Calu3 (cell line): Measurements from ENCODE around the gene SRP68. TPM values are rescaled to one million over a fixed set of nuclear protein-coding genes. Genes with fewer than 3 reads are reported as not detected.

Experiments
- BruUV-seq: library from RNA; stranded (reverse); fragments of 400-500 nt; replicated peaks from 2 replicates; lab custom pipeline; 2021; lab: Mats Ljungman, UMichigan
- CTCF ChIA-PET: fragments of 300-600 bp; sonication (Branson Sonifier 250); formaldehyde crosslinking; loops from one replicate; lab custom pipeline; 2022; ENCODE audit warnings: antibody characterized with exemption; lab: Charles Lee
- DNase-seq: peaks from one replicate; pipeline ENCODE4 v3.0.0; 2022
- H3K27ac Mint-ChIP-seq: one replicate; pipeline ENCODE4 v1.8.0; 2022; ENCODE audit warnings: mixed read lengths; ENCODE audit not compliant: unreplicated experiment
- H3K27me3 Mint-ChIP-seq: one replicate; pipeline ENCODE4 v1.8.0; 2022; ENCODE audit warnings: mixed read lengths; ENCODE audit not compliant: unreplicated experiment
- H3K36me3 Mint-ChIP-seq: one replicate; pipeline ENCODE4 v1.8.0; 2022; ENCODE audit warnings: mild to moderate bottlenecking, moderate library complexity, mixed read lengths; ENCODE audit not compliant: insufficient read depth, unreplicated experiment
- H3K4me1 Mint-ChIP-seq: one replicate; pipeline ENCODE4 v1.8.0; 2022; ENCODE audit warnings: mild to moderate bottlenecking, low read depth, mixed read lengths; ENCODE audit not compliant: unreplicated experiment
- H3K4me3 Mint-ChIP-seq: one replicate; pipeline ENCODE4 v1.8.0; 2022; ENCODE audit warnings: mild to moderate bottlenecking, low read depth, moderate library complexity, mixed read lengths; ENCODE audit not compliant: unreplicated experiment
- H3K9me3 Mint-ChIP-seq: one replicate; pipeline ENCODE4 v1.8.0; 2022; ENCODE audit warnings: low read depth, mixed read lengths; ENCODE audit not compliant: unreplicated experiment
- intact Hi-C: fragments of 100-400 bp; cut with micrococcal nuclease; formaldehyde crosslinking; loops from one replicate; pipeline ENCODE4 v1.10.0; 2022; ENCODE audit not compliant: unreplicated experiment
- total RNA-seq: library from RNA; stranded (reverse); gene quantifications from 2 replicates; pipeline ENCODE4 v1.2.3, GENCODE V29; 2022
- TF ChIP-seq, protein P1 (sequence below): fragments of 200-600 bp; IDR thresholded peaks from one replicate; pipeline ENCODE4 v1.8.0; 2022; ENCODE audit warnings: antibody characterized with exemption; ENCODE audit not compliant: unreplicated experiment

Gene SRP68
- total RNA-seq, 1 experiment from 2014 or later, result 80.7 TPM

DNA sequence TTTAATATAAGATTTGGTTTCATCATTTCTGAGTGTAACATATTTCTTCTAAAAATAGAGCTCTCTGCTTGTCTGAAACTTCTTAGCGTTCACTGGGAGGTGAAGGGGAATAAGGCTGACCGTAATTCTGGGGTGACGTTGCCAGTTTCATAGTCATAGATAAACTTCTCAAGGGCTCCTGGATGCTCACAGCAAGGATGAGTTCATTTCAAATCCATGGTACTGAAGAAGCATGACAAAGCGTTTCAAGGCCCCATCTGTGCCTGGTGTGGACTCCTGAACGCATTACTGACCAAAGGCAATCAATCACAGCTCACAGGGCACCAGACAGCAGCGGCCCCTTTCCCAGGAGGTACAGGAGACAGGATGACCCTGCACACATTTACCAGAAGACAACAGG lies 33.2 kb downstream of the SRP68 start:
- no peak overlapping the region for H3K4me3 Mint-ChIP-seq
- H3K27ac Mint-ChIP-seq, result no peak overlapping the region
- H3K4me1 Mint-ChIP-seq, result no peaks in the 10 kb centered on the region
- no peaks in the 10 kb centered on the region for H3K27me3 Mint-ChIP-seq
- no peak for DNase-seq
- H3K9me3 Mint-ChIP-seq, result no peaks in the 10 kb centered on the region
- CTCF ChIA-PET, result no interaction called here
- intact Hi-C loops, result no loop called here
- TSS peak; percentile 73 for BruUV-seq
- TF ChIP-seq, protein P1, sequence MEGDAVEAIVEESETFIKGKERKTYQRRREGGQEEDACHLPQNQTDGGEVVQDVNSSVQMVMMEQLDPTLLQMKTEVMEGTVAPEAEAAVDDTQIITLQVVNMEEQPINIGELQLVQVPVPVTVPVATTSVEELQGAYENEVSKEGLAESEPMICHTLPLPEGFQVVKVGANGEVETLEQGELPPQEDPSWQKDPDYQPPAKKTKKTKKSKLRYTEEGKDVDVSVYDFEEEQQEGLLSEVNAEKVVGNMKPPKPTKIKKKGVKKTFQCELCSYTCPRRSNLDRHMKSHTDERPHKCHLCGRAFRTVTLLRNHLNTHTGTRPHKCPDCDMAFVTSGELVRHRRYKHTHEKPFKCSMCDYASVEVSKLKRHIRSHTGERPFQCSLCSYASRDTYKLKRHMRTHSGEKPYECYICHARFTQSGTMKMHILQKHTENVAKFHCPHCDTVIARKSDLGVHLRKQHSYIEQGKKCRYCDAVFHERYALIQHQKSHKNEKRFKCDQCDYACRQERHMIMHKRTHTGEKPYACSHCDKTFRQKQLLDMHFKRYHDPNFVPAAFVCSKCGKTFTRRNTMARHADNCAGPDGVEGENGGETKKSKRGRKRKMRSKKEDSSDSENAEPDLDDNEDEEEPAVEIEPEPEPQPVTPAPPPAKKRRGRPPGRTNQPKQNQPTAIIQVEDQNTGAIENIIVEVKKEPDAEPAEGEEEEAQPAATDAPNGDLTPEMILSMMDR, result no peak
- H3K36me3 Mint-ChIP-seq, result peaks cover 50% of the 10 kb centered on the region

DNA sequence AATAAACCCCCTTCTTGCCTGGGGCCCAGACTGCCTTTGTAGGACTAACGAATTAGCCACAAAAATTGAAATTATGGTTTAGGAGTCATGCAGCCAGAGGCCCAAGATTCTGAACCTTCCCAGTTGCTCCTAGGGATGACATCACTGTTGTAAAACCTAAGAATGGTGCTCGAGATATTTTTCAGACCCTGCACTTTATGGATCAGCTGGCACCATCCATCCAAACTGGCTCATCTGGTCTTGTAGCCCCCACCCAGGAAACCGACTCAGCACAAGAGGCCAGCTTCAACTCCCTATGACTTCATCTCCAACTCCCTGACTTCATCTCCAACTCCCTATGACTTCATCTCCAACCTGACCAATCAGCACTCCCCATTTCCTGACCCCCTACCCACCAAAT lies 34.3 kb downstream of the SRP68 start:
- TF ChIP-seq, protein P1, result no peak
- no peaks in the 10 kb centered on the region for H3K4me1 Mint-ChIP-seq
- intact Hi-C loops, result no loop called here
- DNase-seq, result no peak
- no peak overlapping the region for H3K4me3 Mint-ChIP-seq
- no peaks in the 10 kb centered on the region for H3K27me3 Mint-ChIP-seq
- CTCF ChIA-PET, result no interaction called here
- H3K9me3 Mint-ChIP-seq, result no peaks in the 10 kb centered on the region
- H3K27ac Mint-ChIP-seq, result peak overlapping the region; percentile 8
- H3K36me3 Mint-ChIP-seq, result peaks cover 40% of the 10 kb centered on the region
- BruUV-seq, result no TSS peak

DNA sequence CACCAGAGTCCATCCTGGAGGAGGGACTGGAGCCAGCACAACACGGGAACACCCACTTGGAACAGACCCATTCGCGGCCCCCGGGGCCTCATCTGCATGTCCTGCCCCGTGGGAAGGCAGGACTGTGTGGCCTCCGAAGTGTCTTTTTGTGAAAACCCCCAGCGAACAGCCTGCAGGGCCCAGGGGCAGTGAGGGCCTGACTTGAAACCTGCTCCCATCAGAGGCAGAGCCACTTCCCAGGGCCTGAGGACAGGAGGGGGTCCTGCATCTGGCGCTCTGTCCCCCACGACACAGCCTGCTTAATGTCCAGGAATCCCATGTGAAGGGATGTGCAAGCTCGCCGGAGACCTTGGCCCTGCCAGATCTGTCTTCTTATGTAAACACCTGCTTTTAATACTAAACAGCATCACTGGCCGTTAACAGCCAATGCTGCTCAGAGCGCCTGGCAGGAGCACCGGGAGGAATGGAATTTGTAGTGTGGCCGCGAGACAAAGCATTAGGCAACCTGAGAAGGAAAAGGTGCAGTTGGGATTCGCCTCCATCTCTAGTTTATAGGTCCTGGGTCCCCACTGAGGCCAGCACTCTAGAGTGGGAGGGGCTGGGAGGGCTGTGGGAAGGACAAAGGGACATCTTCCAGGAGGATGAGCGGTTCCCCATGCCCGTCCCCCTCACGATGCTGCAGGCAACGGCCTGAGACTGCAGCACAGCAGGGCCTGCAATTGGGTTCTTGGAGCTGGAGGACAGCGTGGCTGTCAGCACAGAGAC lies 35.6 kb downstream of the SRP68 start:
- Mint-ChIP-seq H3K4me1 (no peaks in the 10 kb centered on the region), H3K27me3 (no peaks in the 10 kb centered on the region), H3K4me3 (no peak overlapping the region), H3K36me3 (peaks cover 32% of the 10 kb centered on the region), H3K9me3 (no peaks in the 10 kb centered on the region), H3K27ac (no peak overlapping the region)
- TF ChIP-seq, protein P1, result no peak
- intact Hi-C loops, result no loop called here
- CTCF ChIA-PET, result interaction anchor here (0.6 kb wide), 1 partner anchor 801 kb away, joined by 3 read pairs; no protein-coding TSS in a partner anchor
- no peak for DNase-seq
- BruUV-seq, result no TSS peak

DNA sequence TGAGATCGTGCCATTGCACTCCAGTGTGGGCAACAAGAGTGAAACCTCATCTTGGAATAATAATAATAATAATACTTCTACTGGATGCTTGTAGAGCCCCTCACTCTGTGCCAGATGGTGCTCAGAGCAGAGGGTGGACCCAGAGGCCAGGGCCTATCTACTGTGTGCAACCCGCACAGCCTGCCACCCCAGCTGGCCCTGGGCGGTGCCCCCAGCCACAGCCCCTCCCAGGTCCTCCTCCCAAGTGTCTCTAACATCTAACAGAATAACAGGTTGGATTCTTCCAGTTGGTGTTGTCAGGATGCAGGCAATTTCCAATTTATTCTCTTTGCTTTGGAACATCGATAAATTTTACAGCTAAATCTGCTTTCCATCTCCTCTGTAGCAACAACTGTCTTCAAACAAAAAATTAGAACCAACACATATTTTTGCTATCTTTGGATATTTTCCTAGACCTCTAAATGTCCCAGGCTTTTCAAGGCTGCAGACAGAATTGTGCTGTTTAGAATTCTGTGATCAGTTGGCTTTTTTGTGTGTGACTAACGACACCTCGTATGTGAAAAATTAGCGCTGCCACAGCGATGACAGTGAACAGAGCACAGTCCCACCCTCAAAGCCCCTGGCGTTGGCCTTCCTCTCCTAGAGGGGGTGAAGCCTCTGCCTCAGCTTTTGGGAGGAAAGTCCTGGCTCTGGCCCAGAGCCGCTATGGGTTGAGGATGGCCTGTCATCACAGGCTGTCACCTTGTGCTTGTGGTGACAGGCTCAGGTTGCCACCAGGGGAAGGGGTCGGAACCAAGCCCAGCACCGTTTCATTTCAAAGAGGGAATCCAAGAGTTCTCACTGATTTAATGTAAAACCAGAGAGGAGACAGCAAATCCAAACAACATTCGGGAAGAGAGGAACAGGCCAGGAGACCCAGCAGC lies 37.6 kb downstream of the SRP68 start:
- TF ChIP-seq, protein P1, result no peak
- H3K9me3 Mint-ChIP-seq, result no peaks in the 10 kb centered on the region
- intact Hi-C loops, result no loop called here

More for the DNA sequence above, 37.6 kb downstream of the SRP68 start:
- no peak overlapping the region for H3K27ac Mint-ChIP-seq
- H3K4me3 Mint-ChIP-seq, result no peak overlapping the region
- H3K36me3 Mint-ChIP-seq, result peaks cover 18% of the 10 kb centered on the region
- H3K4me1 Mint-ChIP-seq, result peaks cover 4% of the 10 kb centered on the region
- CTCF ChIA-PET, result no interaction called here
- BruUV-seq, result no TSS peak
- DNase-seq, result no peak
- H3K27me3 Mint-ChIP-seq, result no peaks in the 10 kb centered on the region
